ENCODE results near the gene GLP1R. TPM values are rescaled to one million over a fixed set of nuclear protein-coding genes. Genes with fewer than 3 reads are reported as not detected.
"Not testable (repeated sequence)": the region's sequence is repeated elsewhere in the genome, so short reads cannot be mapped to it uniquely, and the experiment has no call there.

Gene GLP1R
- polyA plus RNA-seq, 1 donor from 2014 or later: 0.06 TPM

DNA sequence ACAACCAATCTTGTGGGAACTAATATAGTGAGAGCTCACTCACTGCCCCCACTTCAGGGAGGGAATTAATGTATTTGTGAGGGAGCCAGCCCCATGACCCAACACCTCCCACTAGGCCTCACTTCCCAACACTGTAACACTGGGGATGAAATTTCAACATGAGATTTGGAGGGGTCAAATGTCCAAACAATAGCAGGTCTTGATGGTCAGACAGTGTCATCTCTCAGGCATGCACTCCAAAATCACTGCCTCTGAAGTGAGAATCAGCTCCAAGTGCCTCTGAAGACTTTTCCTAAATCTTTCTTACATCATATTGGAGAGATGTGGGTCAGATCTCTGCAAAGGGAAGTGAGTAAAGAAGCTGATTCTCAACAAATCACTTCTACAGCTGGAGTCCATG lies 80.3 kb downstream of the GLP1R start:
- TF ChIP-seq EP300 (conservative IDR thresholded peaks at IDR 0.05; ENCODE audit: poor library complexity, severe bottlenecking) (no peak), SMC3 (conservative IDR thresholded peaks at IDR 0.05; ENCODE audit: poor library complexity) (no peak), MXI1 (conservative IDR thresholded peaks at IDR 0.05; ENCODE audit: poor library complexity, severe bottlenecking) (no peak)
- no peaks in the 10 kb centered on the region for H3K9me2 ChIP-seq (ENCODE audit: insufficient read depth, low read length)
- H4K20me1 ChIP-seq (ENCODE audit: insufficient read depth): no peaks in the 10 kb centered on the region
- no peaks in the 10 kb centered on the region for H3K9me3 ChIP-seq (ENCODE audit: low read length)
- no peaks in the 10 kb centered on the region for H3K27me3 ChIP-seq (ENCODE audit: insufficient read depth, low read depth, low read length)
- no peak overlapping the region for H3K4me2 ChIP-seq (ENCODE audit: low read length)
- no peak overlapping the region for H3K4me3 ChIP-seq (ENCODE audit: low read length)
- H2AFZ ChIP-seq (ENCODE audit: low read depth, low read length): no peak overlapping the region
- no peaks in the 10 kb centered on the region for H3K79me2 ChIP-seq (replicated peaks; ENCODE audit: insufficient read depth, low read length)
- no peak overlapping the region for H3K9ac ChIP-seq (ENCODE audit: low read length)
- no peaks in the 10 kb centered on the region for H3F3A ChIP-seq (ENCODE audit: insufficient read depth, low read length, poor library complexity, severe bottlenecking)
- no peak overlapping the region for H3K27ac ChIP-seq (ENCODE audit: low read length)
- H3K36me3 ChIP-seq (ENCODE audit: insufficient read depth, low read length): no peaks in the 10 kb centered on the region

DNA sequence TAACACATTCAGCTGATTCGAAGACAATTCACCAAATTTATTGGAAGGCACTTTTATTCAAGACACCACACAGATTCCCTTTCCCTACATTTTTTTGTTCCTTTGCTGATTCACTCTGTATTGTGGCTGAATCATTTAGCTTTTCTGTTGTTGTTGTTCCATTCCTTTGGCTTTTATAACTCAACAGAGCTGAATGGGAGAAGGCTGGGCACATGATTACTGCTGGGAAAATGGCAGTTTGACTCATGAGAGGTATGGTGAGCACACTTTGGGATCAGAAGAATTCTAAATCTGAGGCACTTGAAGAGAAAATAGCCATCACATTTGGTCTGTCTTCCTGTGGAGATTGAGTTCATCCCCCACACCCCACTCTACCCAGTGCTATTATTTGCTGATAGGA lies 82.1 kb downstream of the GLP1R start:
- no peaks in the 10 kb centered on the region for H3K9me3 ChIP-seq (ENCODE audit: low read length)
- H3F3A ChIP-seq (ENCODE audit: insufficient read depth, low read length, poor library complexity, severe bottlenecking): no peaks in the 10 kb centered on the region
- no peaks in the 10 kb centered on the region for H3K9me2 ChIP-seq (ENCODE audit: insufficient read depth, low read length)
- no peak overlapping the region for H3K4me2 ChIP-seq (ENCODE audit: low read length)
- H3K27me3 ChIP-seq (ENCODE audit: insufficient read depth, low read depth, low read length): no peaks in the 10 kb centered on the region
- no peaks in the 10 kb centered on the region for H4K20me1 ChIP-seq (ENCODE audit: insufficient read depth)
- TF ChIP-seq SMC3 (conservative IDR thresholded peaks at IDR 0.05; ENCODE audit: poor library complexity) (no peak), RAD21 (conservative IDR thresholded peaks at IDR 0.05) (no peak), POLR2AphosphoS5 (IDR thresholded peaks at IDR 0.05) (no peak), EP300 (conservative IDR thresholded peaks at IDR 0.05; ENCODE audit: poor library complexity, severe bottlenecking) (no peak), EZH2 (IDR thresholded peaks at IDR 0.05; ENCODE audit: borderline replicate concordance, insufficient read depth, low read length, poor library complexity, severe bottlenecking) (no peak), TAF1 (IDR thresholded peaks at IDR 0.05; ENCODE audit: low read depth) (no peak), MXI1 (conservative IDR thresholded peaks at IDR 0.05; ENCODE audit: poor library complexity, severe bottlenecking) (no peak)
- TF ChIP-seq, protein P1, sequence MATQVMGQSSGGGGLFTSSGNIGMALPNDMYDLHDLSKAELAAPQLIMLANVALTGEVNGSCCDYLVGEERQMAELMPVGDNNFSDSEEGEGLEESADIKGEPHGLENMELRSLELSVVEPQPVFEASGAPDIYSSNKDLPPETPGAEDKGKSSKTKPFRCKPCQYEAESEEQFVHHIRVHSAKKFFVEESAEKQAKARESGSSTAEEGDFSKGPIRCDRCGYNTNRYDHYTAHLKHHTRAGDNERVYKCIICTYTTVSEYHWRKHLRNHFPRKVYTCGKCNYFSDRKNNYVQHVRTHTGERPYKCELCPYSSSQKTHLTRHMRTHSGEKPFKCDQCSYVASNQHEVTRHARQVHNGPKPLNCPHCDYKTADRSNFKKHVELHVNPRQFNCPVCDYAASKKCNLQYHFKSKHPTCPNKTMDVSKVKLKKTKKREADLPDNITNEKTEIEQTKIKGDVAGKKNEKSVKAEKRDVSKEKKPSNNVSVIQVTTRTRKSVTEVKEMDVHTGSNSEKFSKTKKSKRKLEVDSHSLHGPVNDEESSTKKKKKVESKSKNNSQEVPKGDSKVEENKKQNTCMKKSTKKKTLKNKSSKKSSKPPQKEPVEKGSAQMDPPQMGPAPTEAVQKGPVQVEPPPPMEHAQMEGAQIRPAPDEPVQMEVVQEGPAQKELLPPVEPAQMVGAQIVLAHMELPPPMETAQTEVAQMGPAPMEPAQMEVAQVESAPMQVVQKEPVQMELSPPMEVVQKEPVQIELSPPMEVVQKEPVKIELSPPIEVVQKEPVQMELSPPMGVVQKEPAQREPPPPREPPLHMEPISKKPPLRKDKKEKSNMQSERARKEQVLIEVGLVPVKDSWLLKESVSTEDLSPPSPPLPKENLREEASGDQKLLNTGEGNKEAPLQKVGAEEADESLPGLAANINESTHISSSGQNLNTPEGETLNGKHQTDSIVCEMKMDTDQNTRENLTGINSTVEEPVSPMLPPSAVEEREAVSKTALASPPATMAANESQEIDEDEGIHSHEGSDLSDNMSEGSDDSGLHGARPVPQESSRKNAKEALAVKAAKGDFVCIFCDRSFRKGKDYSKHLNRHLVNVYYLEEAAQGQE (IDR thresholded peaks at IDR 0.05; ENCODE audit: borderline replicate concordance): no peak
- TF ChIP-seq, protein P2, sequence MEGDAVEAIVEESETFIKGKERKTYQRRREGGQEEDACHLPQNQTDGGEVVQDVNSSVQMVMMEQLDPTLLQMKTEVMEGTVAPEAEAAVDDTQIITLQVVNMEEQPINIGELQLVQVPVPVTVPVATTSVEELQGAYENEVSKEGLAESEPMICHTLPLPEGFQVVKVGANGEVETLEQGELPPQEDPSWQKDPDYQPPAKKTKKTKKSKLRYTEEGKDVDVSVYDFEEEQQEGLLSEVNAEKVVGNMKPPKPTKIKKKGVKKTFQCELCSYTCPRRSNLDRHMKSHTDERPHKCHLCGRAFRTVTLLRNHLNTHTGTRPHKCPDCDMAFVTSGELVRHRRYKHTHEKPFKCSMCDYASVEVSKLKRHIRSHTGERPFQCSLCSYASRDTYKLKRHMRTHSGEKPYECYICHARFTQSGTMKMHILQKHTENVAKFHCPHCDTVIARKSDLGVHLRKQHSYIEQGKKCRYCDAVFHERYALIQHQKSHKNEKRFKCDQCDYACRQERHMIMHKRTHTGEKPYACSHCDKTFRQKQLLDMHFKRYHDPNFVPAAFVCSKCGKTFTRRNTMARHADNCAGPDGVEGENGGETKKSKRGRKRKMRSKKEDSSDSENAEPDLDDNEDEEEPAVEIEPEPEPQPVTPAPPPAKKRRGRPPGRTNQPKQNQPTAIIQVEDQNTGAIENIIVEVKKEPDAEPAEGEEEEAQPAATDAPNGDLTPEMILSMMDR (IDR thresholded peaks at IDR 0.05; ENCODE audit: poor library complexity, severe bottlenecking): no peak
- H2AFZ ChIP-seq (ENCODE audit: low read depth, low read length): no peak overlapping the region
- no peaks in the 10 kb centered on the region for H3K79me2 ChIP-seq (replicated peaks; ENCODE audit: insufficient read depth, low read length)
- no peak overlapping the region for H3K4me3 ChIP-seq (ENCODE audit: low read length)
- no peak overlapping the region for H3K9ac ChIP-seq (ENCODE audit: low read length)
- no peak overlapping the region for H3K27ac ChIP-seq (ENCODE audit: low read length)
- no peaks in the 10 kb centered on the region for H3K36me3 ChIP-seq (ENCODE audit: insufficient read depth, low read length)

DNA sequence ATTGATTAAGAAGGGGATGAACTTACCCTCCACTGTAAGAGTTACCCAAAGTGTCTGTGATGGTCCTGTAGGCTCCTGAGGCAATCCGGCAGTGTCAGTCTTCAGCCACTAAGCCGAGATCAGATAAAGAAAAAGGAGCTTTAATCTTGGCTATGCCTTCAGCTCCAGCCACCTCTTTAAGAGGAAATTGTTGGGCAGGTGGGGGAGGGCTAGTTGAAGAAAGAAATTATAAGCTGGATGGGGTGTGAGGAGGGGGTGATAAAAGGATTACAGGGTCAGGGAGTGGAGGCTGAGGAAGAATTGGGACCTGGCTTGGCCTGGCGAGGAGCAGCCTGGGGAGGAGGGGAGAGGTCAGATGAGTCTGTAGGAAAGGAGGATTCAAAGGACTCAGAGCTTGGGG lies 86.2 kb downstream of the GLP1R start:
- H3F3A ChIP-seq (ENCODE audit: insufficient read depth, low read length, poor library complexity, severe bottlenecking); H3K9ac ChIP-seq (ENCODE audit: low read length); H2AFZ ChIP-seq (ENCODE audit: low read depth, low read length); H3K36me3 ChIP-seq (ENCODE audit: insufficient read depth, low read length); H3K27ac ChIP-seq (ENCODE audit: low read length); H3K9me2 ChIP-seq (ENCODE audit: insufficient read depth, low read length); H3K4me3 ChIP-seq (ENCODE audit: low read length); H3K79me2 ChIP-seq (replicated peaks; ENCODE audit: insufficient read depth, low read length); H3K27me3 ChIP-seq (ENCODE audit: insufficient read depth, low read depth, low read length); H4K20me1 ChIP-seq (ENCODE audit: insufficient read depth); H3K9me3 ChIP-seq (ENCODE audit: low read length); H3K4me2 ChIP-seq (ENCODE audit: low read length): not testable (repeated sequence)

DNA sequence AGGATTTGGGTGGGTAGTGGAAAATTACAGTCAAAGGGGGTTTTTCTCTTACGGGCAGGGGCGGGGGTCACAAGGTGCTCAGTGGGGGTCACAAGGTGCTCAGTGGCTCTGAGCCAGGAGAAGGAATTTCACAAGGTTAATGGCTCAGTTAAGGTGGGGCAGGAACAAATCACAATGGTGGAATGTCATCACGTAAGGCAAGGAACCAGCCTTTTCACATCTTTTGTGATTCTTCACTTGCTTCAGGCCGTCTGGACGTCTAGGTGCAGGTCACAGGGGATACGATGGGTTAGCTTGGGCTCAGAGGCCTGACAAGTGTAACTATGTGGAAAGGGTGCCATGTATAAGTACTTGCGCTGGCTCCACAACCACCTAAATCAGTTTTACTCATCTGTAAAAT lies 87.6 kb downstream of the GLP1R start:
- not testable (repeated sequence) for H3K9ac ChIP-seq (ENCODE audit: low read length); H3K9me2 ChIP-seq (ENCODE audit: insufficient read depth, low read length); H3K27me3 ChIP-seq (ENCODE audit: insufficient read depth, low read depth, low read length); H3K27ac ChIP-seq (ENCODE audit: low read length); H4K20me1 ChIP-seq (ENCODE audit: insufficient read depth); H3F3A ChIP-seq (ENCODE audit: insufficient read depth, low read length, poor library complexity, severe bottlenecking); H3K9me3 ChIP-seq (ENCODE audit: low read length); H2AFZ ChIP-seq (ENCODE audit: low read depth, low read length); H3K36me3 ChIP-seq (ENCODE audit: insufficient read depth, low read length); H3K4me3 ChIP-seq (ENCODE audit: low read length); H3K79me2 ChIP-seq (replicated peaks; ENCODE audit: insufficient read depth, low read length); H3K4me2 ChIP-seq (ENCODE audit: low read length)

All from neural cell (in vitro differentiated cells).